ENCODE data around the gene SHANK1.

DNA sequence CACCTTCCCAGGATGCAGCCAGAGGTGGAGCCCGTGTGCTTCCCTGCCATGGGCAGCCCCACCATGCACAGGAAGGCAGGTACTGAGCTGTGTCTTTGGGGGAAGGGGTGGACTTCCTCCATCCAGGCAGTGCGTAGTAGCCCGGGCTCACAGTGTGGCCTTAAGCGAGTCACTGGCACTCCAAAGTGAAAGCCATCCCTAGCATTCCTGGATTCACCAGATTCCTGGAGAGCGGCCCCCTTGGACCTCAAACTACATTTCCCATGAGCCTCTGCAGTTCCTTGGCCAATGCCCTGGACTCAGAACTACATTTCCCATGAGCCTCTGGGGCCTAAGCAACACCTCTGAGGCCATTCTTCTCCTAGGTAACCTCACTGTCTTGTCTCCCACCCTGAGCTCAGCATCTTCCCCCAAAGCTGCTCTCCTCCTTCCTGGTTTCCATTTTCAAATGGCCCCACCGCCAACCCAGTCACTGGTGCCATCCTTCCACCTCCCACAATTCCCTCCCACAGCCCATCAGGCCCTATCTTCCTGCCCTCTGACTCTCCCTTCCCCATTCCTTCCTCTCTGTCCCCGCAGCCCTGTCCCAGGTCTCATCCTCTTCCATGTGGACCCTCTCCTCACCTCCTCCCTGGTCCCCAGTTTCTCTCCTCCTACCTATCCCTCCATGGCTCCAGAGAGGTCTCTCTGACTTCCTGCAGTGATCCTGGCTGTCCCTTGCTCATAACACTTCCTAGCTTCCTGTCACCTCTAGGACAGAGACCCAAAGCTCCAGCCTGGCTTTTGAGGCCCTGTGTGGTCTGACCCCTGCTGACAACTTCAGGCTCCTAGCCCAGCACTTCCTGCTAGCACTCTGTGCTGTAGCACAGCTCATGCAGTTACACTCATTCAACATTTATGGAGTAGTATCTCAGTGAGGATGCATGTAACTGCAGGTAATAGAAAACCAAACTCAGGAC, 69.9 kb downstream of the SHANK1 start, which contains the start of gene C19orf81:
- no peak for TF ChIP-seq EZH2phosphoT487 (IDR thresholded peaks at IDR 0.05; ENCODE audit: insufficient read depth, low read depth)
- TF ChIP-seq EZH2 (IDR thresholded peaks at IDR 0.05; ENCODE audit: insufficient read depth, poor library complexity, severe bottlenecking) = no peak
